ENCODE data around the gene TMEM150A.
"Not testable (repeated sequence)": the region's sequence is repeated elsewhere in the genome, so short reads cannot be mapped to it uniquely, and the experiment has no call there.

TMEM150A gene

GRCh38 chr2:85561280-85562212, 41.0 kb downstream of the TMEM150A start, which contains the start of gene GGCX:
Gene GGCX (minus strand): TSS chr2:85561493. CDS start chr2:85561428, 65 bp downstream.
- peak; percentile 95 for DNase-seq

- no peak for DNase-seq
These were observed 41.7 kb downstream of the TMEM150A start for GRCh38 chr2:85560812-85561279.

- DNase-seq, result not testable (repeated sequence)
These were observed 42.1 kb downstream of the TMEM150A start for GRCh38 chr2:85560403-85560726.

- DNase-seq, result no peak
These were observed 44.3 kb downstream of the TMEM150A start for GRCh38 chr2:85558160-85558559.

GRCh38 chr2:85557130-85557529, 45.4 kb downstream of the TMEM150A start:
- no peak for DNase-seq

GRCh38 chr2:85554980-85555612, 47.4 kb downstream of the TMEM150A start:
- DNase-seq, result no peak

GRCh38 chr2:85553184-85553583, 49.3 kb downstream of the TMEM150A start:
- no peak for DNase-seq

- peak; percentile 90 for DNase-seq
These were observed 50.5 kb downstream of the TMEM150A start for GRCh38 chr2:85551698-85552678.

- DNase-seq, result no peak
These were observed 52.0 kb downstream of the TMEM150A start for GRCh38 chr2:85550486-85550885.

- no peak for DNase-seq
These were observed 52.7 kb downstream of the TMEM150A start for GRCh38 chr2:85549826-85550225.

GRCh38 chr2:85549095-85549494, 53.4 kb downstream of the TMEM150A start:
- DNase-seq, result no peak

GRCh38 chr2:85548608-85548900, 53.9 kb downstream of the TMEM150A start:
- no peak for DNase-seq
